ENCODE measurements around the gene OXGR1. TPM values are rescaled to one million over a fixed set of nuclear protein-coding genes. Genes with fewer than 3 reads are reported as not detected.

The OXGR1 gene
- polyA plus RNA-seq, 1 donor from 2014 or later = not detected

- H4K20me1 ChIP-seq (ENCODE audit: insufficient read depth) = no peaks in the 10 kb centered on the region
- no peaks in the 10 kb centered on the region for H3K9me3 ChIP-seq (ENCODE audit: low read length)
- H3K27ac ChIP-seq (ENCODE audit: low read length) = no peak overlapping the region
- no peaks in the 10 kb centered on the region for H3K9me2 ChIP-seq (ENCODE audit: insufficient read depth, low read length)
- no peak overlapping the region for H3K4me2 ChIP-seq (ENCODE audit: low read length)
- no peaks in the 10 kb centered on the region for H3K79me2 ChIP-seq (replicated peaks; ENCODE audit: insufficient read depth, low read length)
- TF ChIP-seq EP300 (conservative IDR thresholded peaks at IDR 0.05; ENCODE audit: poor library complexity, severe bottlenecking) (no peak), RAD21 (conservative IDR thresholded peaks at IDR 0.05) (no peak), POLR2AphosphoS5 (IDR thresholded peaks at IDR 0.05) (no peak), MXI1 (conservative IDR thresholded peaks at IDR 0.05; ENCODE audit: poor library complexity, severe bottlenecking) (no peak), CTCF (IDR thresholded peaks at IDR 0.05; ENCODE audit: poor library complexity, severe bottlenecking) (no peak), EZH2 (IDR thresholded peaks at IDR 0.05; ENCODE audit: borderline replicate concordance, insufficient read depth, low read length, poor library complexity, severe bottlenecking) (no peak), REST (IDR thresholded peaks at IDR 0.05; ENCODE audit: borderline replicate concordance) (no peak), SMC3 (conservative IDR thresholded peaks at IDR 0.05; ENCODE audit: poor library complexity) (no peak)
- no peak overlapping the region for H3K4me3 ChIP-seq (ENCODE audit: low read length)
- H3K36me3 ChIP-seq (ENCODE audit: insufficient read depth, low read length) = no peaks in the 10 kb centered on the region
- H3K27me3 ChIP-seq (ENCODE audit: insufficient read depth, low read depth, low read length) = no peaks in the 10 kb centered on the region
- H3K9ac ChIP-seq (ENCODE audit: low read length) = no peak overlapping the region
- H2AFZ ChIP-seq (ENCODE audit: low read depth, low read length) = no peak overlapping the region
- no peaks in the 10 kb centered on the region for H3F3A ChIP-seq (ENCODE audit: insufficient read depth, low read length, poor library complexity, severe bottlenecking)
Measured at GRCh38 chr13:97019236-97019635, 25.0 kb upstream of the OXGR1 start.

- Histone ChIP-seq H3K9me3 (ENCODE audit: low read length) (no peaks in the 10 kb centered on the region), H3K4me3 (ENCODE audit: low read length) (no peak overlapping the region), H2AFZ (ENCODE audit: low read depth, low read length) (no peak overlapping the region), H3K27ac (ENCODE audit: low read length) (no peak overlapping the region), H3K79me2 (replicated peaks; ENCODE audit: insufficient read depth, low read length) (no peaks in the 10 kb centered on the region), H4K20me1 (ENCODE audit: insufficient read depth) (no peaks in the 10 kb centered on the region), H3K9me2 (ENCODE audit: insufficient read depth, low read length) (no peaks in the 10 kb centered on the region), H3K27me3 (ENCODE audit: insufficient read depth, low read depth, low read length) (no peaks in the 10 kb centered on the region), H3K36me3 (ENCODE audit: insufficient read depth, low read length) (no peaks in the 10 kb centered on the region), H3K4me2 (ENCODE audit: low read length) (no peak overlapping the region), H3F3A (ENCODE audit: insufficient read depth, low read length, poor library complexity, severe bottlenecking) (no peaks in the 10 kb centered on the region), H3K9ac (ENCODE audit: low read length) (no peak overlapping the region)
- TF ChIP-seq EZH2 (IDR thresholded peaks at IDR 0.05; ENCODE audit: borderline replicate concordance, insufficient read depth, low read length, poor library complexity, severe bottlenecking) = no peak
- peak; percentile 81 for TF ChIP-seq RAD21 (conservative IDR thresholded peaks at IDR 0.05)
- TF ChIP-seq MXI1 (conservative IDR thresholded peaks at IDR 0.05; ENCODE audit: poor library complexity, severe bottlenecking) = no peak
- no peak for TF ChIP-seq EP300 (conservative IDR thresholded peaks at IDR 0.05; ENCODE audit: poor library complexity, severe bottlenecking)
- TF ChIP-seq REST (IDR thresholded peaks at IDR 0.05; ENCODE audit: borderline replicate concordance) = no peak
- TF ChIP-seq CTCF (IDR thresholded peaks at IDR 0.05; ENCODE audit: poor library complexity, severe bottlenecking) = peak; percentile 90
- TF ChIP-seq SMC3 (conservative IDR thresholded peaks at IDR 0.05; ENCODE audit: poor library complexity) = peak; percentile 84
- no peak for TF ChIP-seq POLR2AphosphoS5 (IDR thresholded peaks at IDR 0.05)
Measured at GRCh38 chr13:97018029-97018819, 23.9 kb upstream of the OXGR1 start.

Measured in neural cell (in vitro differentiated cells).